Measurements from ENCODE around the gene SYT2.

DNA sequence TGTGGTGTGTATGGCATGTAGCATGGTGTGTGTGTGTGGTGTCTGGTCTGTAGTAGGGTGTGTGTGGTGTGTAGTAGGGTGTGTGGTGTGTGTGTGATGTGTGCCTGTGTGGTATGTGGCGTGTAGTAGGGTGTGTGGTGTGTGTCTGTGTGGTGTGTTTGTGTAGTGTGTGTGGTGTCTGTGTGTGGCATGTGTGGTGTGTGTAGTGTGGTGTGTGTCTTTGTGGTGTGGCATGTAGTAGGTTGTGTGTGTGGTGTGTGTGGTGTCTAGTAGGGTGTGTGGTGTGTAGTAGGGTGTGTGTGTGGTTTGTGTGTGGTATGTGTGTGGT lies 85.5 kb downstream of the SYT2 start:
- TF ChIP-seq, protein P1, sequence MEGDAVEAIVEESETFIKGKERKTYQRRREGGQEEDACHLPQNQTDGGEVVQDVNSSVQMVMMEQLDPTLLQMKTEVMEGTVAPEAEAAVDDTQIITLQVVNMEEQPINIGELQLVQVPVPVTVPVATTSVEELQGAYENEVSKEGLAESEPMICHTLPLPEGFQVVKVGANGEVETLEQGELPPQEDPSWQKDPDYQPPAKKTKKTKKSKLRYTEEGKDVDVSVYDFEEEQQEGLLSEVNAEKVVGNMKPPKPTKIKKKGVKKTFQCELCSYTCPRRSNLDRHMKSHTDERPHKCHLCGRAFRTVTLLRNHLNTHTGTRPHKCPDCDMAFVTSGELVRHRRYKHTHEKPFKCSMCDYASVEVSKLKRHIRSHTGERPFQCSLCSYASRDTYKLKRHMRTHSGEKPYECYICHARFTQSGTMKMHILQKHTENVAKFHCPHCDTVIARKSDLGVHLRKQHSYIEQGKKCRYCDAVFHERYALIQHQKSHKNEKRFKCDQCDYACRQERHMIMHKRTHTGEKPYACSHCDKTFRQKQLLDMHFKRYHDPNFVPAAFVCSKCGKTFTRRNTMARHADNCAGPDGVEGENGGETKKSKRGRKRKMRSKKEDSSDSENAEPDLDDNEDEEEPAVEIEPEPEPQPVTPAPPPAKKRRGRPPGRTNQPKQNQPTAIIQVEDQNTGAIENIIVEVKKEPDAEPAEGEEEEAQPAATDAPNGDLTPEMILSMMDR (IDR thresholded peaks at IDR 0.05; ENCODE audit: borderline replicate concordance, extremely low read depth, low read length, poor library complexity, severe bottlenecking): no peak
- TF ChIP-seq EZH2 (IDR thresholded peaks at IDR 0.05; ENCODE audit: borderline replicate concordance, low read depth, low read length, severe bottlenecking): no peak

All from DND-41 (cell line).